ENCODE data around the gene TICAM1. TPM values are rescaled to one million over a fixed set of nuclear protein-coding genes. Genes with fewer than 3 reads are reported as not detected.
A peak's percentile ranks its signal among the peaks of the same experiment; 100 is the strongest.
"Not testable (repeated sequence)": the region's sequence is repeated elsewhere in the genome, so short reads cannot be mapped to it uniquely, and the experiment has no call there.

The TICAM1 gene
- total RNA-seq, 1 donor from 2014 or later, result 39.4 TPM

- H3K27ac Mint-ChIP-seq, result peak within 1 kb of the TSS; percentile 82
- ATAC-seq (ENCODE audit: low read depth), result peak; percentile 95
- no peaks in the 10 kb centered on the region for H3K9me3 Mint-ChIP-seq
- ChIA-PET CTCF (interaction anchor here (0.9 to 2.3 kb wide), 15 partner anchors 9 to 240 kb away, joined by 3 to 50 read pairs (median 5); partner anchors contain the start of genes DPP9, KDM4B and PLIN3), POLR2A (interaction anchor here (0.5 to 3.2 kb wide), 28 partner anchors 9 to 1113 kb away, joined by 3 to 46 read pairs (median 5); partner anchors contain the start of genes DPP9, HDGFL2, KDM4B and MRPL54)
- intact Hi-C loops (cut with micrococcal nuclease), result loop anchor here (1.0 to 5.0 kb wide), 15 partner anchors 24 to 1113 kb away; partner anchors contain the start of genes ANKRD24, CHAF1A, DUS3L and MYDGF
- H3K4me3 Mint-ChIP-seq, result peak within 1 kb of the TSS; percentile 79
- DNase-seq, result peak; percentile 97
- peak; percentile 84 for TF ChIP-seq CTCF (IDR thresholded peaks at IDR 0.05)
- H3K27me3 Mint-ChIP-seq, result peaks cover 2% of the 10 kb centered on the region
- H3K4me1 Mint-ChIP-seq, result peaks cover 33% of the 10 kb centered on the region
- H3K36me3 Mint-ChIP-seq (ENCODE audit: low read depth), result peaks cover 40% of the 10 kb centered on the region
Measured at GRCh38 chr19:4791183-4792018, 40.1 kb downstream of the TICAM1 start, which contains the start of gene FEM1A. Gene FEM1A, plus strand, starts transcription at chr19:4791734. Its CDS starts 121 bp downstream, at chr19:4791855.

- H3K36me3 Mint-ChIP-seq (ENCODE audit: low read depth); H3K27ac Mint-ChIP-seq; H3K9me3 Mint-ChIP-seq; intact Hi-C loops (cut with micrococcal nuclease); DNase-seq; H3K27me3 Mint-ChIP-seq; ATAC-seq (ENCODE audit: low read depth); H3K4me1 Mint-ChIP-seq; CTCF ChIA-PET; H3K4me3 Mint-ChIP-seq; POLR2A ChIA-PET: not testable (repeated sequence)
Measured at GRCh38 chr19:4786412-4787016, 45.0 kb downstream of the TICAM1 start.

- Mint-ChIP-seq H3K4me3 (no peak overlapping the region), H3K27ac (no peak overlapping the region), H3K9me3 (peaks cover 4% of the 10 kb centered on the region), H3K36me3 (ENCODE audit: low read depth) (peaks cover 2% of the 10 kb centered on the region), H3K27me3 (peaks cover 7% of the 10 kb centered on the region), H3K4me1 (no peaks in the 10 kb centered on the region)
- intact Hi-C loops (cut with micrococcal nuclease), result no loop called here
- ATAC-seq (ENCODE audit: low read depth), result no peak
- TF ChIP-seq CTCF (IDR thresholded peaks at IDR 0.05), result no peak
- ChIA-PET CTCF (interaction anchor here (1.1 kb wide), 1 partner anchor 9 kb away, joined by 7 read pairs; the partner anchor contains the start of gene FEM1A), POLR2A (interaction anchor here (1.1 kb wide), 1 partner anchor 10 kb away, joined by 3 read pairs; the partner anchor contains the start of gene FEM1A)
- no peak for DNase-seq
Measured at GRCh38 chr19:4781801-4782200, 49.7 kb downstream of the TICAM1 start.

- ChIA-PET CTCF (no interaction called here), POLR2A (no interaction called here)
- Mint-ChIP-seq H3K36me3 (ENCODE audit: low read depth) (peaks cover 2% of the 10 kb centered on the region), H3K27ac (no peak overlapping the region), H3K4me3 (no peak overlapping the region), H3K4me1 (no peaks in the 10 kb centered on the region), H3K27me3 (peaks cover 11% of the 10 kb centered on the region), H3K9me3 (peaks cover 4% of the 10 kb centered on the region)
- intact Hi-C loops (cut with micrococcal nuclease), result no loop called here
- TF ChIP-seq CTCF (IDR thresholded peaks at IDR 0.05), result no peak
- ATAC-seq (ENCODE audit: low read depth) (no peak), DNase-seq (no peak)
Measured at GRCh38 chr19:4780860-4781259, 50.7 kb downstream of the TICAM1 start.

GRCh38 chr19:4778124-4778523 lies 53.4 kb downstream of the TICAM1 start:
- DNase-seq; H3K9me3 Mint-ChIP-seq; H3K4me1 Mint-ChIP-seq; CTCF ChIA-PET; POLR2A ChIA-PET; H3K27ac Mint-ChIP-seq; H3K4me3 Mint-ChIP-seq; H3K36me3 Mint-ChIP-seq (ENCODE audit: low read depth); ATAC-seq (ENCODE audit: low read depth); intact Hi-C loops (cut with micrococcal nuclease): not testable (repeated sequence)
- H3K27me3 Mint-ChIP-seq, result peaks cover 20% of the 10 kb centered on the region
